GM10266 (cell line): ENCODE measurements around the gene RANBP2.

Source experiments
- DNase-seq: peaks from one replicate; pipeline ENCODE4 v3.0.0; 2012; ENCODE audit errors: extremely low spot score
- CTCF ChIP-seq: IDR thresholded peaks from 2 replicates; pipeline ENCODE4 v1.5.1; 2012; ENCODE audit warnings: mild to moderate bottlenecking, low read depth; ENCODE audit not compliant: control insufficient read depth, insufficient read depth; ENCODE audit errors: missing control alignments

RANBP2 gene

GRCh38 chr2:108786008-108786353 lies 66.7 kb downstream of the RANBP2 start:
- no peak for TF ChIP-seq CTCF
- DNase-seq = no peak

- no peak for TF ChIP-seq CTCF
- DNase-seq = peak; percentile 95
Observed at GRCh38 chr2:108786354-108787215, 67.3 kb downstream of the RANBP2 start, which contains the start of gene CCDC138. CCDC138 (plus strand) TSS chr2:108786771; CDS start chr2:108786823, 52 bp downstream.

- DNase-seq = no peak
- TF ChIP-seq CTCF = no peak
Observed at GRCh38 chr2:108787216-108787541, 67.9 kb downstream of the RANBP2 start.

GRCh38 chr2:108803045-108803736 lies 83.9 kb downstream of the RANBP2 start:
- TF ChIP-seq CTCF = no peak
- no peak for DNase-seq

GRCh38 chr2:108805032-108805431 lies 85.8 kb downstream of the RANBP2 start:
- TF ChIP-seq CTCF = no peak
- DNase-seq = no peak

- no peak for DNase-seq
- TF ChIP-seq CTCF = no peak
Observed at GRCh38 chr2:108805782-108806181, 86.5 kb downstream of the RANBP2 start.
